Heart left ventricle (tissue), 13 donors: Measurements from ENCODE around the gene PKIB.

Source experiments
- POLR2A ChIP-seq, 2 donors: fragments of 450-650 bp; IDR thresholded peaks; one replicate each; pipeline ENCODE4 v1.6.1; 2017; ENCODE audit warnings: antibody characterized with exemption in 2 of 2, mild to moderate bottlenecking in 2 of 2, moderate library complexity in 2 of 2
- TF ChIP-seq, protein P1 (sequence below), 12 donors: fragments of 200-600 bp; sonication (generic) in 4 of 12; IDR thresholded peaks; one replicate each; pipeline versions ENCODE4 v1.5.0 to v1.8.0; 2018 to 2022; ENCODE audit warnings: antibody characterized with exemption in 12 of 12, mild to moderate bottlenecking in 5 of 12
- donor health status: ischemic (EF 13 %, LVEDD 7.1; RV severe dilation, severe dysfunction).
- donor health status: DM: no; HTN: yes; CAD: no.
- donor health status: DM: no; HTN: no; CAD: no.
- donor health status: ischemic (EF 25% LVEDD 6.9; RV normal size, moderate dysfunction).
- donor health status: ischemic (EF 25% LVEDD 5.7; RV mildly dilated, moderate dysfunction).
- donor health status: ischemic (EF 35%, LVEDD 5.7; RV mildly dilated, moderate dysfunction).
- donor health status: nonischemic (EF 11% LVEDD 7.7; RV severe dilation, severe dysfunction).
- donor health status: DM: yes; HTN: yes; CAD: no.
- donor health status: PGD.
- donor health status: ischemic (EF 29% LVEDD 5.4; RV normal size, mild dysfunction).
- donor health status: nonischemic (EF 23%, LVEDD 6.1; RV moderate dilation, normal function).

DNA sequence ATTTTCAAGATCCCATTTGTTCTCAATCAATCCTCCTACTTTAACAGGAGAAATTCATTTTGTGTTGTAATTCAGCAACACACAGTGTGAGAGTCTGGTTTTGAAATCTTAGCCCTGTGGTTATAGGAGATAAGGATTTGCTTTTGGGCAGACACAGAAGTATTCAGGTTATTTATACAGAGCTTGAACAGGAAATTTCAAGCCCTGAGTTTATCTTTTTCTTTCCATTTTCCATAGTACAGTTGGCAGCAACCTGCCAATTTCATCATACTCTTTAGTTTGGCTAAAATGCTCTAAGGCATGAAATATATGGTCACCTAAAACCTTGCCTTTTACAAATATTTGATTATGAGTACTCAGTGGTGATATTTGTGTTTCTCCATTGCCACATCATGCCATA is 41.4 kb downstream of the PKIB start:
- TF ChIP-seq, protein P1, sequence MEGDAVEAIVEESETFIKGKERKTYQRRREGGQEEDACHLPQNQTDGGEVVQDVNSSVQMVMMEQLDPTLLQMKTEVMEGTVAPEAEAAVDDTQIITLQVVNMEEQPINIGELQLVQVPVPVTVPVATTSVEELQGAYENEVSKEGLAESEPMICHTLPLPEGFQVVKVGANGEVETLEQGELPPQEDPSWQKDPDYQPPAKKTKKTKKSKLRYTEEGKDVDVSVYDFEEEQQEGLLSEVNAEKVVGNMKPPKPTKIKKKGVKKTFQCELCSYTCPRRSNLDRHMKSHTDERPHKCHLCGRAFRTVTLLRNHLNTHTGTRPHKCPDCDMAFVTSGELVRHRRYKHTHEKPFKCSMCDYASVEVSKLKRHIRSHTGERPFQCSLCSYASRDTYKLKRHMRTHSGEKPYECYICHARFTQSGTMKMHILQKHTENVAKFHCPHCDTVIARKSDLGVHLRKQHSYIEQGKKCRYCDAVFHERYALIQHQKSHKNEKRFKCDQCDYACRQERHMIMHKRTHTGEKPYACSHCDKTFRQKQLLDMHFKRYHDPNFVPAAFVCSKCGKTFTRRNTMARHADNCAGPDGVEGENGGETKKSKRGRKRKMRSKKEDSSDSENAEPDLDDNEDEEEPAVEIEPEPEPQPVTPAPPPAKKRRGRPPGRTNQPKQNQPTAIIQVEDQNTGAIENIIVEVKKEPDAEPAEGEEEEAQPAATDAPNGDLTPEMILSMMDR (IDR thresholded peaks at IDR 0.05) = no peak
- TF ChIP-seq POLR2A (IDR thresholded peaks at IDR 0.05) = no peak
